HG03025 (cell line): ENCODE data around the gene GRPEL1.
A peak's percentile ranks its signal among the peaks of the same experiment; 100 is the strongest.

Source experiments
- ATAC-seq: cut with Tn5 transposase; IDR thresholded peaks from one replicate; pipeline ENCODE4 v1.9.1; 2021; ENCODE audit warnings: mild to moderate bottlenecking, moderate library complexity; ENCODE audit not compliant: unreplicated experiment, low FRiP score

Gene GRPEL1

GRCh38 chr4:7046971-7047370, 20.9 kb downstream of the GRPEL1 start:
- no peak for ATAC-seq

GRCh38 chr4:7045961-7046921, 21.6 kb downstream of the GRPEL1 start:
- ATAC-seq = no peak

- no peak for ATAC-seq
These were observed 22.3 kb downstream of the GRPEL1 start for GRCh38 chr4:7045553-7045952.

DNA sequence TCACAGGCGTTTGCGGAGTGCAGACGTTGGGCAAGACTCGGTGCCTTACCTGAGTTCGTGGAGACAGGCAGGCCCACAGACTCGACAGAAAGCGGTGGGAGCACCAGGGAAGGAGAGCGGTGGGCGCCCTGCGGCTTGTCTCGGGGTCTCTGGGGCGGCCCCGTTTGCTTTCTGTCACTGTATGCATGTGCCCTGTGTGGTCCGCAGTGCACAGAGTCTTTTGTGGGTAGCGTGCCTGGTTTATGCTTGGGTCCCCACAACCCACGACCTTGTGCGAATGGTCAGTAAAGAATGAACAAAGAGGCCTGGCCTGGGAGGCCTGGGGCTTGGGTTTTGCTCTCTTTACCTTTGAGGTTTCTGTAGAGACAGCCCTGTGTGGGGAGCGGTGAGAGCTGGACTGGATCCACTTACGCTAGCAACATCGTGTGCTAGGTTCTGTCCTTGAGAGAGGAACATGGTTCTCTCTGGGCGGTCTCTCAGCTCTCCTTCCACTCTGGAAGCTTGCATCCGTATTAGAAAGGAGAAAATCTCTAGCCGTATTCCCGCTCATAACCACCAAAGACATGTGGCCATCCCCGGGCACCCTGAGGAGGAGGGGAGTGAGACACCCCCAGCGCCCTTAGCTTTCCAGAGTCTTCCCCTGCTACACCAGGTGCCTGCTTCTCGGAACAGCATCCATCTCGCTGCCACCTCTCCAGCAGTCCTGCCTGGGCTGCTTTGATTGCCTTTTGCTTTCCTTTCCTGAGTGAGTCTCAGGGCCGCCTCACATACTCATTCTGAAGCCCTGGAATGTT, 23.5 kb downstream of the GRPEL1 start:
- ATAC-seq = no peak

DNA sequence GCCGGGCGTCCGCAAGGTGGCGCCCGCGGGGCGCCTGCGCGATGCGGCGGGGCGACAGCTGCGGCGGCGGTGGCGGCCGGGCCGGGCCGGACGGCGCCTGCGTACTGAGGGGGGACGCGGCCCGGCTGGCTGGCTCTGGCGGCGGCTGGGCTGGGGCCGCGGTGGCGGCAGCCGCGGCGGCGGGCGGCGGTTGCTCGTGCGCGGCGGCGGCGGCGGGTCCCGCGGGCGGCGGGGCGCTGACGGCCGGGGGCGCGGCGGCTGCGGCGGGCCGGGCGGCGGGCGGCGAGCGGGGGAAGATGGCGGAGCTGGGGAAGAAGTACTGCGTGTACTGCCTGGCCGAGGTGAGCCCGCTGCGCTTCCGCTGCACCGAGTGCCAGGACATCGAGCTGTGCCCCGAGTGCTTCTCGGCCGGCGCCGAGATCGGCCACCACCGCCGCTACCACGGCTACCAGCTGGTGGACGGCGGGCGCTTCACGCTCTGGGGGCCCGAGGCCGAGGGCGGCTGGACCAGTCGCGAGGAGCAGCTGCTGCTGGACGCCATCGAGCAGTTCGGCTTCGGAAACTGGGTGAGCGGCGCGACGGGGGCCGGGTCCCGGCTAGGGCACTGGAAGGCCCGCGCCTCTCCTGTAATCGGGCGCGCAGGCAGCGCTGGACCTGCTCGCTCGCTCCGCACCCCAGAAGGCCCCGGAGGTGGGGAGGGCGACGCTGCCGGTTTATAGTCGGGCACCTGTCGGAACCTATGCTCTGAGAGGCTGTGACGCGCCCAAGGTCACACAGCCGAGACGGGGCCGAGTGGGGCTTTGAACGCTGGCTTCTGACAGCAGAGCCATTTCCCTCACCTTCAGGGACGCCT, 24.4 kb downstream of the GRPEL1 start, which contains the start of gene TADA2B:
TSS of gene TADA2B (plus strand) at position 89 of the 853 bp plus-strand sequence. CDS start at position 297, 208 bp downstream.
- ATAC-seq = peak; percentile 15

DNA sequence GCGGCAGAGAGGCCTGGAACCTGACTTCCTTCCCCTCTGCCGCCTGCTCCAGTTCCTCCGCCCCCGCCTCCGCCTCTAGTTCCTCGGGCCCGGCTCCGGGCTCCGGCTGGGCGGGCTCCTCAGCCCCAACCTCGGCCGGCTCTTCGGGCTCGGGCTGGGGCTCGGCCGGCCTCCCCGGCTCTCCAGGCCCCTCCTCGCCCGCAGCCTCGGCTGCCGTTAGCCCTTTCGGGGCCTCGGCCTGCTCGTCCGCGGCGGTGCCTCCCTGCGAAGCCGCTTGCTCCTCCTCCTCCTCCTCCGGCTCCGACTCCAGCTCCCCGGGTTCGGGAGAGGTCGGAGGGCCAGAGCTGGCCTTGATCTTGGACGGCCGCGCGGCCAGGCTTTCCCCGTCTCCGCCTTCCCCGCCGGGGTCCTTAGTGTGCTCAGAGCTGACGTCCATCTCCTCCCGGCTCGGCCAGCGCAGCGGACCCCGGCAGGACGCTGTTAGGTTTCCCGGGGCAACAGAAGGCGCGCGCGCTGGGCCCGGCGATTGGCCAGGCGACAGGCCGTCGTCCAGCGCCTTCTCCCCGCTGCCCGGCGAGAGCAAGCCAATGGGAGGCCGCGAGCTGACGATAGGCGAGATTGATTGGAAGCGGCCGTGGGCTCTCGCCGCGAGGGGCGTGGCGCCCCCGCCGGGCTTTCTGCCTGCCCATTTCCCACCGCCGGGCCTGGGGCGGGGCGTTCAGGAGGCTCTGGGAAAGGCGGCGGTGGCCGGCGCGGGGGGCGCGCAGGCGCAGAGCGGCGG, 25.2 kb downstream of the GRPEL1 start:
- peak; percentile 59 for ATAC-seq

- no peak for ATAC-seq
These were observed 25.9 kb downstream of the GRPEL1 start for GRCh38 chr4:7041801-7042502.

- ATAC-seq = no peak
These were observed 26.6 kb downstream of the GRPEL1 start for GRCh38 chr4:7041246-7041645.

- ATAC-seq = no peak
These were observed 27.1 kb downstream of the GRPEL1 start for GRCh38 chr4:7040765-7041164.

- ATAC-seq = no peak
These were observed 30.4 kb downstream of the GRPEL1 start for GRCh38 chr4:7037425-7037824.

- no peak for ATAC-seq
These were observed 33.4 kb downstream of the GRPEL1 start for GRCh38 chr4:7034262-7035081.

DNA sequence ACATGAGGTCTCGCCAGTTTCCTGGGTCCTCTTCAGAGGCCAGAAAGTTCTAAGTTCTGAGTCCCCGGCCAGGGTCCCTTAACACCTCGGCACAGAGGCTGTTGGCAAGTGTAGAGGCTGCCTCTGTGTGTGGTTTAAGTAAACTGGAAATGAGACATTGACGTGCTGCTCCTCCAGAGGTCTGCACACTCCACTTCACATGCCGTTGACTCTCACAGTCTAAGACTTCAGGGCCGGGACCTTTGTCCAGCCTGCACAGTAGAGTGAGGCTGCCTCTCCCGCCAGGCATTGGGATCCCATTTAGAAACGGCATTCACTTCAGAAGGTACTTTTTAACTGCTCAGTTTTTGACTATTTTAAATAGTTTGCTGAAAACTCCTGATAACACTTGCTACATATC, 35.3 kb downstream of the GRPEL1 start:
- ATAC-seq = no peak

GRCh38 chr4:7031558-7032449, 36.1 kb downstream of the GRPEL1 start:
- no peak for ATAC-seq

DNA sequence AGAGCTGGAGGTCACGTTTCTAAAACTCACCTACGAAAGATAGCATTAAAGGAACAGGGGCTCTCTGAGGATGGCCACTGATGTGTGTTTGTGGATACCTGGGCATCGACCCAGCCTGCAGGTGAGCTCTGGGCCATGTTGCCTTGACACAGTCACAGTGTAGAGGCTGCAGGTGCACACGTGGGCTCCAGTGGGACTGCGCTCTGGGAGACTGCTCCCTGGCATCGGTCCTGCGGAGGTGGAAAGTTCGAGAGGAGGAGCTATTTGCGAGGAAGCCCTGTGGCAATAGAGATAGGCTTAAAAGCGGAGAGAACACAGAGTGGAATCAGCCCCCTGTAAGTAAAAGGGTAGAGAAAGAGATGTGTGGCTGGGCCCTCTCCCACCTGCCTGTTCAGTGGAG, 37.0 kb downstream of the GRPEL1 start:
- ATAC-seq = no peak

DNA sequence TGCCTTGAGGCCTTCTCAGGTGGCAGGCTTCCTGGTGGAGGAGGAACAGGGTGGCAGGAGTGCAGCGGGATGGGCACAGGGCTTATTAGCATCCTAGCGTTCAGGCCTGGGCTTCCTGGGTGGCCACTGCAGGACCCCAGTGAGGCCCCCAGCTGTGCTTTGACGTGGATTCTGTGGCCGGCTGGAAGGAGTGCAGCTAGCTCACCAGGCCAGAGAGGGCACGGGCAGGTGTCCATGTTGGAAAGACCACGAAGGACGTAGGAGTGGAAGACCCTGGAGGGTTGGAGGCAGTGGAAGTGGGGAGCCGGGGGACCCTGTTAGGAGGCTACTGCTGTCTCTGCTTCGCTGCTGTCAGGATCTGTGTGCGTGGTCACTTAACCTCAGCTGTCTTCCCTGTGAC, 37.9 kb downstream of the GRPEL1 start:
- no peak for ATAC-seq

GRCh38 chr4:7029212-7029611, 38.7 kb downstream of the GRPEL1 start:
- ATAC-seq = no peak

DNA sequence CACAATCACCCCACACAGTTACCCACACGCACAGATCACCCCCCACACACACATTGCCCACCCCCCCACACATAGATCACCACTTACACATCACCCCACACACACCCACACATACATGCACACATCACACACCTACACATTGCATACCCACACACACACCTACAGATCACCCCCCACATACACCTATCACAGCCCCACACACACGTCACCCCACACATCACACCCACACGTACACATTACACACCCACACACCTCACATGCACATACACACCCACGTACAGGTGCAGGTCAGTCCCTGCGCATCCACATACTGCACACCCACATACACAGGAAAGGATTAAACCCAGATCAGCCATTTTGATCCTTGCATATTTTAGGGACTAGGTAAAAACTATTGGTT, 40.0 kb downstream of the GRPEL1 start:
- no peak for ATAC-seq
